Motor neuron (in vitro differentiated cells): ENCODE data around the gene FYCO1. TPM values are rescaled to one million over a fixed set of nuclear protein-coding genes. Genes with fewer than 3 reads are reported as not detected.
"Not testable (repeated sequence)": the region's sequence is repeated elsewhere in the genome, so short reads cannot be mapped to it uniquely, and the experiment has no call there.

ENCODE experiments used
- ATAC-seq, 8 experiments: fragments of 200-7000 bp; cut with Tn5 transposase; replicated peaks in 6 of 8; 2 replicates each; pipeline ENCODE4 v1.8.0; 2021; ENCODE audit warnings: mild to moderate bottlenecking in 8 of 8, moderate library complexity in 8 of 8
- H3K27ac ChIP-seq, 2 donors: fragments of 250-450 bp; sonication (Bioruptor Pico); 2 replicates each; pipeline ENCODE4 v1.9.0; 2021; ENCODE audit warnings: antibody characterized with exemption in 2 of 2, mild to moderate bottlenecking in 2 of 2, moderate library complexity in 1 of 2
- H3K4me1 ChIP-seq, 2 donors: fragments of 250-450 bp; sonication (Bioruptor Pico); replicated peaks in 1 of 2; 2 replicates each; pipeline ENCODE4 v1.6.1; 2021; ENCODE audit warnings: antibody characterized with exemption in 2 of 2, mild to moderate bottlenecking in 2 of 2, moderate library complexity in 1 of 2
- H3K4me3 ChIP-seq, 5 donors: fragments of 250-450 bp; sonication (Bioruptor Pico); 2 replicates each; pipeline ENCODE4 v1.9.0; 2021; ENCODE audit warnings: antibody characterized with exemption in 5 of 5, mild to moderate bottlenecking in 5 of 5, moderate library complexity in 4 of 5
- WGBS, 10 experiments: fragments of 450-650 bp; shearing (Covaris generic); methylation state at CpG; one replicate each; pipeline ENCODE4 v1.0.0; 2022; 5-methylcytosine and 5-hydroxymethylcytosine counted together
- in situ Hi-C, 9 experiments: fragments of 400-800 bp; cut with MboI; loops; one replicate each; pipeline ENCODE4 v1.15.0; 2021; ENCODE audit warnings: low sequenced_read_pairs in 9 of 9, low pct_unique_long_range_greater_than_20kb in 2 of 9; ENCODE audit not compliant: unreplicated experiment in 9 of 9
- total RNA-seq, 8 experiments: library from RNA; unstranded; fragments of 300-600 nt; gene quantifications; 2 replicates each; pipeline versions ENCODE4 v1.2.3 to v1.2.4, GENCODE V29; 2022

FYCO1 gene
- total RNA-seq, 8 experiments from 2014 or later, result 0.87 to 19.6 (median 5.6) TPM

- Histone ChIP-seq H3K4me1 (no peaks in the 10 kb centered on the region), H3K4me3 (no peak overlapping the region), H3K27ac (no peak overlapping the region)
- 80 to 100% (median 94%) methylated on average over 2 to 20 of the region's 34 CpGs; no CpG with 5 or more reads in 2 of the 10 experiments for WGBS, 10 experiments
- in situ Hi-C loops, result no loop called here
- no peak for ATAC-seq
These were observed 27.5 kb upstream of the FYCO1 start for GRCh38 chr3:46022909-46023785.

- 80 to 100% (median 81%) methylated on average over 1 to 4 of the region's 8 CpGs; no CpG with 5 or more reads in 5 of the 10 experiments for WGBS, 10 experiments
- ATAC-seq, result no peak
- in situ Hi-C loops, result no loop called here
- H3K27ac ChIP-seq, result no peak overlapping the region
- H3K4me3 ChIP-seq, result no peak overlapping the region
- no peaks in the 10 kb centered on the region for H3K4me1 ChIP-seq
These were observed 25.9 kb upstream of the FYCO1 start for GRCh38 chr3:46021516-46021915.

- ATAC-seq, result no peak
- Histone ChIP-seq H3K27ac (no peak overlapping the region), H3K4me3 (no peak overlapping the region), H3K4me1 (no peaks in the 10 kb centered on the region)
- WGBS, 10 experiments, result 62 to 100% (median 90%) methylated on average over 2 to 12 of the region's 37 CpGs; no CpG with 5 or more reads in 3 of the 10 experiments
- in situ Hi-C loops, result no loop called here
These were observed 25.3 kb upstream of the FYCO1 start for GRCh38 chr3:46020766-46021510.

DNA sequence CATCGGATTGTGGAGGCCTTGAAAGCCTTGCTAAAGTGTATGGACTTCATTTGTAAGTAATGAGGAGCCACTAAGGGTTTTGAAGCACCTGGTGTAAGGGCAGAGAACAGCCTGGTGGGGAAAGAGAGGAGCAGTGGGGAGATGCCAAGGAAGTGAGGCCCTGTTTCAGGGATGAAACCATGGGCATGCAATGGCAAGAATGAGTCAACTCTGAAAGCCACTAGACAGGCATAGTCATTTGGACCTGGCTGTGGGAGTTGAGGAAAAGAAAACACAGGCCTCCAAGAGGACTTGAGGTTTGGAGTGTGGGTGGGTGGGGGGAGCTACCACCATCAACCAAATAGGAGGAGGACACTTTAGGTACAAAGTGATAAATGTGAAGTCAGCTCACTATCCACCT lies 24.1 kb upstream of the FYCO1 start:
- H3K27ac ChIP-seq, result no peak overlapping the region
- no peaks in the 10 kb centered on the region for H3K4me1 ChIP-seq
- H3K4me3 ChIP-seq, result no peak overlapping the region
- ATAC-seq, result no peak
- WGBS, 10 experiments, result 0 to 100% (median 63%) methylated on average over 1 of the region's 1 CpG; no CpG with 5 or more reads in 6 of the 10 experiments
- in situ Hi-C loops, result no loop called here

- Histone ChIP-seq H3K4me3 (no peak overlapping the region), H3K27ac (no peak overlapping the region), H3K4me1 (no peaks in the 10 kb centered on the region)
- peak in 2 of 8 experiments; percentile 90 to 93 for ATAC-seq
- in situ Hi-C loops, result no loop called here
- 63 to 100% (median 100%) methylated on average over 1 to 2 of the region's 2 CpGs; no CpG with 5 or more reads in 5 of the 10 experiments for WGBS, 10 experiments
These were observed 22.1 kb upstream of the FYCO1 start for GRCh38 chr3:46017720-46018119.

- Histone ChIP-seq H3K4me3 (no peak overlapping the region), H3K27ac (no peak overlapping the region), H3K4me1 (no peaks in the 10 kb centered on the region)
- in situ Hi-C loops, result no loop called here
- ATAC-seq, result no peak
- 39 to 90% (median 67%) methylated on average over 2 to 5 of the region's 7 CpGs; no CpG with 5 or more reads in 1 of the 10 experiments for WGBS, 10 experiments
These were observed 17.9 kb upstream of the FYCO1 start for GRCh38 chr3:46013316-46014094.

DNA sequence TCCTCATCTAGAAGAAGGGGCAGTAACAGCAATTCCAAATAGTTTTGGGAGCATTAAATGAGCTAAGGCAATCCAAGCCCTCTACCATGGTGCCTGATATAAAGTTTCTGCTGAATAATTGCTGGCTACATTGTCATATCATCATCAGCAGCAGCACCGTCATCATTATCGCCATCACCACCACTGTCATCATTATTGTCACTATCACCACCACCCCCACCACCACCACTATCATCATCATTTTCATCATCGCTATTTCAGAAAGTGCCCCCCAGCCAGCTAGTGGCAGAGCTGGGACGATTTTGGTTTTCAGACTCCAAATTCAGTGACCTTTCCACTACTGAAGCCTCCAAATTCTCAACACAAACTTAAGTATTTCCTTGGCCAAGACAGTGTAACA lies 16.6 kb upstream of the FYCO1 start:
- in situ Hi-C loops, result no loop called here
- ATAC-seq, result no peak
- no peaks in the 10 kb centered on the region for H3K4me1 ChIP-seq
- 78 to 100% (median 88%) methylated on average over 2 to 3 of the region's 4 CpGs; no CpG with 5 or more reads in 2 of the 10 experiments for WGBS, 10 experiments
- H3K4me3 ChIP-seq, result no peak overlapping the region
- no peak overlapping the region for H3K27ac ChIP-seq

DNA sequence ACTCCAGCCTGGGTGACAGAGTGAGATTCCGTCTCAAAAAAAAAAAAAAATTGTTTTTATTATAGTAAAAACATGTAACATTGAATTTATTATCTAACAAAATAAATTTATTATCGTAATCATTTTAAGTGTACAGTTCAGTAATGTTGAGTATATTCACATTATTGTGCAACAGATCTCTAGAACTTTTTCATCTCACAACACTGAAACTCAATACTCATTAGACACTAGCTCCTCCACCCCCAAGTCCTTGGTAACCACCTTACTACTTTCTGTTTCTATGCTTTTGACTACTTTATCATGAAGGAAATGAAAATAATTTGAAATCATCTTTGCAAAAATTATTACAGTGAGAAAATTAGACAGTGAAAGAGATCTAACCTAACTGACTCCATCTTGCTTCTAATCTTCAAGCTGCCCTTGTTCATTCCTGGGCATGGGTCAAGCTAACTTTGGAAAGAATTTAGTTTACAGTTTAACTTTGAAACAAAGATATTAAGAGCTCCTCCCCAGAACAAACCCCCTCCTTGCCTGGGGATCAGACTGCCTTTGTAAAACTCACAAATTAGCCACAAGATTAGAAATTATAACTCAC lies 15.0 kb upstream of the FYCO1 start:
- in situ Hi-C loops, result no loop called here
- WGBS, 10 experiments, result 57 to 100% (median 89%) methylated on average over 1 to 2 of the region's 2 CpGs
- Histone ChIP-seq H3K27ac (no peak overlapping the region), H3K4me1 (no peaks in the 10 kb centered on the region), H3K4me3 (no peak overlapping the region)
- ATAC-seq, result no peak

DNA sequence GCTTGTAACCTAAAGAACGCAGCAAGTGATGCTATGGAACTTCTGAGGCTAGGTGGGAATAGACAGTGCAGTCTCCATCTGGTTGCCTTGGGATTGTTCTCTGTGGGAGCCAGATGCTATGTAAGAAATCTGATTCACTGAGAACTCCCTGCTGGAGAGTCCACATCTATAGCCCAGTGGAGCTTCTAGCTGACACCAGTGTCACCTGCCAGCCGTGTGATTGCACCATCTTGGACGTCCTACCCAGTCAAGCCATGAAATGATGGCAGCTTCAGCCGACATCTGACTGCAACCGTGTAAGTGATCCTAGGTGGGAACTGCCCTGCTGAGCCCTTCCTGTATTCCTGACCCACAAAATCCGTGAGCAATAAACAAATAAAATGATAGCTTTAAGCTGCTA lies 12.4 kb upstream of the FYCO1 start:
- Histone ChIP-seq H3K27ac (no peak overlapping the region), H3K4me1 (no peaks in the 10 kb centered on the region), H3K4me3 (no peak overlapping the region)
- in situ Hi-C loops, result no loop called here
- no peak for ATAC-seq
- 80 to 98% (median 85%) methylated on average over 1 to 6 of the region's 6 CpGs; no CpG with 5 or more reads in 4 of the 10 experiments for WGBS, 10 experiments

DNA sequence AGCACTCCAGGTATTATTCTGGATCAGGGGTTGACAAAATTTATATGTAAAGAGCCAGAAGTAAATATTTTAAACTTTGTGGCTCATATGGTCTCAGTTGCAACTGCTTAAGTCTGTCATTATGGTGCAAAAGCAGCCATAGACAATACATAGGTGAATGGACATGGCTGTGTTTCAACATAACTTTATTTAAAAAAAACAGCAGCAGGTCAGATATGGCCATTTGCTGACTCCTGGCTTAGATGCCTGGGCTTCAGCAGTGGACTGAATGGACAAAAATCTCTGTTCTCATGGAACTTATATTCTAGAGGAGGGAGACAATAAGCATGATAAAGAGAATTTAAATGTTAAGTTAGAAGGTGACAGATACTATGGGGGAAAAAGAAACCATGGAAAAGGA lies 11.7 kb upstream of the FYCO1 start:
- Histone ChIP-seq H3K4me3 (no peak overlapping the region), H3K27ac (no peak overlapping the region), H3K4me1 (no peaks in the 10 kb centered on the region)
- in situ Hi-C loops, result no loop called here
- ATAC-seq, result no peak

DNA sequence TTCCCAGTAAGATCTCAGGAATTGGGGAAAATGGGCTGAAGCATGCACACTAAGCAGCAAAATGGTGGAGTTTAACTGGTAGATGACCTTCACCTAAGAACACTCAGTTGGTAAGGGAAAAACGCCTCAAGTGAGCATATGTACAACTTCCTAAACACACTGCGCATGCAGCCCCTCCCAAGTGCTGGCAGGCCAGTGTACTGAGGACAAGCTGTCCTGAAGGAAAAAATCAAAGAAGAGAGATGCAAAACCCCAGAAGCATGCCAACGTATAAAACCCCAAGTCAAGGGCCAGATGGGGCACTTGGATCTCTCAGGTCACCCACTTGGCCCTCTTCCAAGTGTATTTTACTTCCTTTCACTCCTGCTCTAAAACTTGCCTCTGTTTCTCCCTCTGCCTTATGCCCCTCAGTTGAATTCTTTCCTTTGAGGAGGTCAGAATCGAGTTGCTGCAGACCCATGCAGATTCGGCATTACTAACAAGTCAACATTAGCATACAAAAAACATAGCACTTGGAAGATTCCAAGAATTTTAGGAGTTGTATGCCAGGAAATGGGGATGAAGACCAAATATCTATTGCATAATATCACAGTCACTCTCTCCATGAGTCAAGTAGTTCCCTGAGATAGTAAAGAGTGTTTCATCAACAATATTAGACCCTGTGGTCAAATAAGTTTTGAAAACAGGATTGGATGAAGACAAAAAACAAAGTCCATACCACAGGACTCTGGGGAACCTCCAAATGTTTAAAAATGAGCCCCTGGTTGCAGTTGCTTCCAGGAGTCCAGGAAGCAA lies 10.8 kb upstream of the FYCO1 start:
- in situ Hi-C loops, result no loop called here
- Histone ChIP-seq H3K4me1 (no peaks in the 10 kb centered on the region), H3K27ac (no peak overlapping the region), H3K4me3 (no peak overlapping the region)
- 0 to 80% (median 40%) methylated on average over 1 to 5 of the region's 5 CpGs; no CpG with 5 or more reads in 3 of the 10 experiments for WGBS, 10 experiments
- peak in 3 of 8 experiments; percentile 90 to 96 (median 92) for ATAC-seq

GRCh38 chr3:46003706-46004105 lies 8.1 kb upstream of the FYCO1 start:
- H3K4me3 ChIP-seq, ATAC-seq, H3K27ac ChIP-seq, in situ Hi-C loops, H3K4me1 ChIP-seq: not testable (repeated sequence)
